Measurements from ENCODE around the gene CUBN.

Gene CUBN

DNA sequence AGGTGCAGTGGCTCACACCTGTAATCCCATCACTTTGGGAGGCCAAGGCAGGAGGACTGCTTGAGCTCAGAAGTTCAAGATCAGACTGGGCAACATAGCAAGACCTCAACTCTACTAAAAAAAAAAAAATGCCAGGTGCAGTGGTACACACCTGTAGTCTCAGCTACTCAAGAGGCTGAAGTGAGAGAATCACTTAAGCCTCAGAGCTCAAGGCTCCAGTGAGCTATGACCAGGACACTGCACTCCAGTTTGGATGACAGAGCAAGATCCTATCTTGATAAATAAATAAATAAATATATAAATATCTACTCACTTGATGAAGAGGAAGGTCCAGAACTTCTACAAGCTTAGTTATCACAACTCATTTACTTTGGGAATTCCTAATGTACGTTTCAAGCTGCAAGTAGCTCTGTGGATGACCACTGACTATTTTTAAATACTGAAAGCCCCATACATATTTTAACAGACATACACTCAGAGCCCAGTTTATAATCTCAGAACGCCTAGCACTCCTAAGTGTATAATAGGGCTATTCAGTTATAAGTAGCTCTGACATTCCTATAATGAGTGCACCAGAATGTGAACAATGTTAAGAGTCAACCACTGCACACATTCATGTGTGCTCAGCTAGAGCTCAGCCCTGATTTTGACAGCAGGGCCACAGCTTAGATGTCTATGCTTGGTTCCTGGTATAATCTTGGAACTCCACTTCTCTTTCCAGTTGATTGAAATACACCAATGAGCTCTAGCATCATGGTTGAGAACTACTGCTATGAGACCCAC, 119.1 kb downstream of the CUBN start:
- no peak for DNase-seq (ENCODE audit: low spot score)

DNA sequence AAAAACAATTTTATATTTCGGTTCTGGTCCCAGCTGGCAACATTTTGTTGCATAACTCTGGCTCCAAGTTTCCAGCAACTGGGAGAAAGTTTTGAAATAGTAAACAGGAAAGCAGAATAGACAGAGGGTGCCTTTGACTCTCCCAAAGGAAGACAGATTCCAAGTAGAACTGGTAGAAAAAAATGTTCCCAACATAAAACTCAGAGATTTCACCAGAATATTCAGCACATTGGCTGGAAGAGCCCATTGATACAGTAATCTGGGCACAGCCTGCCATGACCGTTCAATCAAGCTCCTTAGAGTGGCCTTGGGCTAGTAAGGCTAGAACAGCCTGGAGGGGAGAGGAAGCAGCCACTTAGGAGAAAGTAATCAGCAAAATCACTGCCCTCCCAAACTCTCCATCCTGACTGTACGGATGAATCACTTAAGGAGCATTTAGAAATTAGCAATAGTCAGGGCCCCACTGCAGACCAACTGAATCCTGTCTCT, 120.4 kb downstream of the CUBN start:
- DNase-seq (ENCODE audit: low spot score): no peak

DNA sequence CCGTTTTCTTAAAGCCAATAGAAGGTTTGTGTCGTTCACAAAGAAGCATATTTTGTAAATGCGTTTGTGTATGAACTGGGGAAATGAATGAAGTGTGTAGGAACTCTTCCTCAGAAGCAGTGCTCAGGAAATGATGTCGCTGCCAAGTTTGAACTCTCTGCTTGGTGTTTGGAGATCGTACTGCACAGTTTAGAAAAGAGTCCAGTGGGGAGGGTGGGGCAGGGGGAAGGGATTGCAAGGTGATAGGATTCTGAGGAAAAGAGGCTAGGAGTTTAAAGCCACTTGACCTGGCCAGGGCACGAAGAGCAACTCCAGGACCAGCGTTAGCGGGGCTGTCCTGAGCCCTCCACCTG, 122.2 kb downstream of the CUBN start:
- DNase-seq (ENCODE audit: low spot score): no peak

DNA sequence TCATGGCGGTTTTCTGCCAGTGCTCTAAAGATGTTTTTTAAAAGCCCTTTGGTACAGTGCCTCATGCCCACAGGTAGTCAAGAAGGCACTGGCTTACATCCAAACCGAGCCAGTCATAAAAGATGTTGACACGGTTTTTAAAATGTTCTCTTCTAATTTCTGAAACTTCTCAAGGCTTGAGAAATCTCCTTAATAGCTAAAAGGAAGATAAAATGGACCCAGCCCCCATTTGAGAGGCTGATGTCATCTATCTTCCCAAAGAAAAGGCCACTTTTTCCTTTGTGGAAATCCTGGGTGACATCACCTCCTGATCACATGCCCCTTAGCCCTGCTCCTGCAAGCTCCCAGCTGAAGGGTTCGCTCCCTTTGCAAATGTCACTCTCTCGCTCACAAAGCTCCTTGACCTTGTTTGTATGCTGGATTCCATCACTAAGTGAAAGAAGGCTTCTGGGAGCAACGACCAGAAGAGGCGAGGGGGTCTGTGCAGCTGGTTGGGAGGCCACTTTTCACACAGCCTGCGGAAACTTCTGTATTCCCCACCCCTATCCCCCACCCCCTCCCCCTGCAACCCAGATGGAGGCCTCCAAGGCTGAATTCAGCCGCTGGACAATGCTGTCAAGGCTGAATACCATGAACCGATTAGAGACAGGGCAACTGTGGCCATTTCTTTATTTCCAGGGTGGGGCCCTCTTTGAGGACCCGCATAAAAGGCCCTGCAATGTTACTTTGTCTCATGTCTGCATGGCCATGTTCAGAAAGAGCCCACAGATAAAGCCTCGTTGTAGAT, 122.8 kb downstream of the CUBN start:
- no peak for DNase-seq (ENCODE audit: low spot score)

DNA sequence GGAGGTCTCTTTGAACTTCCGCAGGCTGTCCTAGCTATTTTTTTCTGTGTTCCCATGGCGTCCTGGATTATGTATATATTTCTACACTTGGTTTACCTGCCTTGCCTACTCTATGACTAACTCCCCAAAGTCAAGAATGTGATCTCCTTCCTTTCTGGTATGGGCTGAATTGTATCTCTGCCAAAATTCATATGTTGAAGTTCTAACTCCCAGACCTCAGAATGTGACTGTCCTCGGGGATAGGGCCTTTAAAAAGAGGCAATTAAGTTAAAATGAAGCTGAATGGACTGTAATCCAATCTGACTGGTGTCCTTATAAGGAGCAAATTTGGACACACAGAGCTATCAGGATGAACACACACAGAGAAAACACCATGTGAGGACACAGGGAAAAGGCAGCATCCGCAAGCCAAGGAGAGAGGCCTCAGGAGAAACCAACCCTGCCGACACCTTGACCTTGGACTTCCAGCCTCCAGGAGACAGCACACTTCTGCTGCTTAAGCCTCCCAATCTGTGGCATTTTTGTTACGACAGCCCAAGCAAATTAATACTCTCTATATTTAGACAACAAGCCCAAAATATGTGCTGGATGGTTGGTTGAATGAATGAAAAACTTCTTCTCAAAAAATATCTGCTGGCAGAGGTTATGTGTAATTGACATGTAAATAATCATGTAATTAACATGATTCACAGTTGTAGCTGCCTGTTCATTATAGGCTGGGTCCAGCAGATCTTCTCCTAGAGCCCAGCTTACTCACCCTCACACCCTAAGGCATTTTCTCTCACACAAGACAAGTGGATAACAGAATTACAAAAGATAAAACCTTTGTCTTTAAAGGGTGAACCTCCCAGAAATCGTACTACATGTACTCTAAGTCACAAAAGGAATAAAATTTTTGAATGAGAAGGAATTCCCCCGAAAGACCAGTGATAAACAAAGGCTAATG, 123.7 kb downstream of the CUBN start:
- DNase-seq (ENCODE audit: low spot score): no peak

DNA sequence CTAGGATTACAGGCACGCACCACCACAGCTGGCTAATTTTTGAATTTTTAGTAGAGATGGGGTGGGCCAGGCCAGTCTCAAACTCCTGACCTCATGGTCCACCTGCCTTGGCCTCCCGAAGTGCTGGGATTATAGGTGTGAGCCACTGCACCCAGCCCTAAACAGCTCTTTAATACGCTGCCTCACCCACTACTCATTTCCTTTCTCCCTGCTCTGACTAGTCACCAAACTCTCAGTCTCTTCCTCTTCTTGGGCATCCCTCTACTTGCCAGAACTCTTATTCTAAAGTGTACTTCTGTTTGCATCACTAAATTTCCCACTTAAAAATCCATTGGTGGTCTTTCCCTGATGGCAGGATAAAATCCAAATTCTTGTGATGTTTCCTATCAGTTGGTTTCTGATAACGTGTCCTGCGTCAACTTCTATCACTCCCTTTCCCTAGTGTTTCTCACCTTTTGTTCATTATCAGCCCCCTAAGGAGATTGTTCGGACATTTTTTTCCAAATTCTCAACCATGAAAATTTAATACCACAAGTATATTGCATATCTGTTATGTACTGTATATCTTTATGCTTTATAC, 124.7 kb downstream of the CUBN start:
- DNase-seq (ENCODE audit: low spot score): no peak

DNA sequence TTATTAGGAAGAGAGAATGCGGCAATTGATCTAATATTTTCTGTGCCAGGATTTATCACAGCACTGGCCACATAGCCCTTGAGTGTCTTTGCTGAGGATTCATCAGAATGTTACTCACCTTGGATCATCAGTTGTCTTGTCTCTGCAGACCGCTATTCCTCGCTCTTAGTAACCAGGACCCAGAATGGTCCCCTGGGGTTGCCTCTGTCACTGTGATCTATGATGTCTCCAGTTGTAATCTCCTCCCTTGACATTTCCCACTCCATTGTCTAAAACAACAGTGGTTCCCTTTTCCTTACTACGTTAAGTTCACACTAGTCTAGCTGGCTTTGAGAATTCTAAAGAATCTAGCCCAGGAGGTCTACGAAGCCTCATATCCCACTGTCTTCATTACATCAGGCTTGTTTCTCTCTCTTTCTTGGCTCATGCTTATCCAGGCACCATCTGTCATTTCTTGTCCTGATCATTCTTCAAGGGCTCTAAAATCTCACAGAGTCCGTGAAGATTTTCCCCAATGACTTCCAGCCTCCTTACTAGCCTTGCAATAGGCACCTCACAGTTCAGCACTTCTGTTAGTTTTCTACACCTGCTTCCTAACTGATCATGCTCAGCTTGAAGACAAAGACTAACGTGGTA, 125.8 kb downstream of the CUBN start:
- no peak for DNase-seq (ENCODE audit: low spot score)

DNA sequence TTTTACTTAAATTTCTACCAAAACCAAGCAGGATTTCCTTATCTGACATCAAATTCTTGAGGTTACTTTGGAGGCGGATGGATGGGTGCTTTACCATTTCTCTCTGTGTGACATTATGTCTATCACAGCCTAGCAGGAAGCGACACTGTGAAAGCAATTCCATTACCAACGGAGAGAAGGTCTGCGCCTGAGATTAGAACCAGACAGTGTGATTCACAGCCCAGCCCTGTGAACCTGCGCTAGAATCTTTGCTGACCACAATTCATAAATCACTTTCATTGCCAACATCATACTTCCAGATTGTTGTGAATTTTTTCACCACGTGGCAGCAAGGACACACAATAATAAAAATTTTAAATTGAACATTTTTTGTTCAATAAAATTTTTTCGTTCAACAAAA, 126.5 kb downstream of the CUBN start:
- DNase-seq (ENCODE audit: low spot score): peak; percentile 89

DNA sequence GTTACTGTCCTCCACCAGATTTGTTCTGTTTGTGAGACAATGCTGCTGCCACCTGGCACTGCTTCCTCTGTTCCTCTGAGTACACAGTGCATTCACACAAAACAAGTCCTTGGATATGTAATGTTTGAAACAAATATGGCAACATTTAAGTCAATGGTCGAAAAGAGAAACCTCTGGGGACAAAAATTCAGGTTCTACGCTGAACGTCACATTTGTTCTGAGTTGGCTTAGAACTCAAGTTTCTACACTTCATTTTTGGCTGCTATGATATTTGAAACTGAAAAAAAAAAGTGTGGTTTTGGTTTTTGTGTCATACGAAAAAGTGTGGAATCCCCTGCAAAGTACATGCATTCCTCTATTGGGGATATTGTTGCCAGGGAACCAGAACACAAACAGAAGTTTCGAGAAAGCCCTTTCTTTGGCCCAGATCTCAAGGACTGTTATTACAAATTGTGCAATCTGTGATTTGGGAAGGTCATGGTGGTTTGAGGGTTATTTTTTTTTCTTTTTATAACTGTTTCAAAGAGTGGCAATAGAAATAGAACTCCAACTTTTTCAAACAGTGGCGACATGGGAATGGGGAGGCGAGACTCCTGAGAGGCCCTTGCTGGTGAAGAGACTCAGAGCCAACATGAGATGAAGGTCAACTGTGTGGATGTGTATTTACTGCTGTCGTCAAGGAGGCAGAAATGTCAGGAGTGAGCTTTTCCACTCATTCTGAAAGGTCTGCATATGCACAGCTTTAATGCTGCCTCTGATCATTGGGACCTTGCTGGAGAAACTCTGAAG, 127.5 kb downstream of the CUBN start:
- peak; percentile 85 for DNase-seq (ENCODE audit: low spot score)

DNA sequence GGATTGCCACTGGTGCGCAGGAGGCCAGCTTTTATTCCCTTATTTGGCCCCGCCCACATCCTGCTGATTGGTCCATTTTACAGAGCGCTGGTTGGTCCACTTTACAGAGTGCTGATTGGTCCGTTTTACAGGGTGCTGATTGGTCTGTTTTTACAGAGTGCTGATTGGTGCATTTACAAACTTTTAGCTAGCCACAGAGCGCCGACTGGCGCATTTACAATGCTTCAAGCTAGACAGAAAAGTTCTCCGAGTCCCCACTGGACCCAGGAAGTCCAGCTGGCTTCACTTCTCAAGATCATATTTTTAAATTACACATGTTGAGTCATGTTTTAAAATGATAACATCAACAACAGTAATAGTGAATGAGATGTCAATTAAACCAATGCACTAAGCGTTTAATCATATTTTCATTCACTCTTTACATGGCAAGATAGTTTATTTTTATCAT, 128.3 kb downstream of the CUBN start:
- DNase-seq (ENCODE audit: low spot score): no peak

DNA sequence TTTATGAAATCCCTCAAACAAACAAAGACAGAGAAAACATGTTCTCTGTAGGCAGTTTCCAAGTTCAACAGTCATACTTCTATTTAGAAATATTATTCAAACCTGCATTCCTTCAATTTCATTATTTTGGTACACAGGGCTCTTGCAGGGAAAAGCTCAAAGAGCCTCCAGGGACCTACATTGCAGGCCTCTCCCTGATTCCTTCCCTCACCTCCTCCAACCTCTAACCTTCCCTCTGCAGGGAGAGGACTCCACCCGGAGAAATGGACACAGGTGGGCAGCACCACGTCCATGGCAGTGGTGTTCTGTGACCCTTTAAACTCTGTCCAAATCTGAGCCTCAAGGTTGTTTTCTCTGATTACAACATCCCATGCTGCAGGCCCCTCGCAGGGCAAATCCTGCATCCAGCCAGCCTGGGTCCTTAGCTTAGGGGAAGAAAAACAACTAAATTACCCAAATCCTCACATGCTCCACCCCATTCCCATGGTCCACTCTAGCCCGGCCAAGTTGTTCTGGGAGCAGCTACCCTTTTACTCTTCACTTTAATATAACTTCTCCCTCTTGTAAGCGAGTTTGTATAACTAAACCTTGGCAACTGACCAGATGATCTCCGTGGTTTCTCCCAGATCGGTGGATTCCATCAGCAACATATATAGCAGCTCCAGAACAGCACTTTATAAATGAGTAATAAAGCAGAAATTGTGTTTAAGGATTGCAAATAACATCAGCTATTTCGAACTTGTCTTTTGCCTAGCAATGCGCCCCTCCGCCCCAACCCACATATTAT, 129.8 kb downstream of the CUBN start:
- DNase-seq (ENCODE audit: low spot score): no peak

DNA sequence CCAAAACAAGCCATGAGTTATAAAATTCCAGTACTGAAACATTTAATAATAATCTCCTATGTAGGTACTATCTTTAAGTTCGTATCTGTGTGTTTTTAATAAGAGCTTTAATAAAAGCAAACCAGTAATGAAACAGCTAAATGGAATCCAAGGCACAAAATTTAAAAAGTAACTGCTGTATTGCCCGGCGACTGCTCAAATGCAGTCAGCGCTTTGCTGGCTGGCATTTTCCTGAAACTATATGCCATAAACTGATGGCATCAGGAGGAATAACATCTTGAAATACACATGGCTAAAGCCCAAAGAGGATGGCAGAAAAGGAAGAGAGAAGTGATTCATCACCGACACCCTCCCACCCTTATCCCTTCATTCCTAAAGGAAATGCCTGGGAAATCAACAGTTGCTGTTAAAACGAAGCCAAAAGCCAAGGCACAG, 133.1 kb downstream of the CUBN start:
- no peak for DNase-seq (ENCODE audit: low spot score)

DNA sequence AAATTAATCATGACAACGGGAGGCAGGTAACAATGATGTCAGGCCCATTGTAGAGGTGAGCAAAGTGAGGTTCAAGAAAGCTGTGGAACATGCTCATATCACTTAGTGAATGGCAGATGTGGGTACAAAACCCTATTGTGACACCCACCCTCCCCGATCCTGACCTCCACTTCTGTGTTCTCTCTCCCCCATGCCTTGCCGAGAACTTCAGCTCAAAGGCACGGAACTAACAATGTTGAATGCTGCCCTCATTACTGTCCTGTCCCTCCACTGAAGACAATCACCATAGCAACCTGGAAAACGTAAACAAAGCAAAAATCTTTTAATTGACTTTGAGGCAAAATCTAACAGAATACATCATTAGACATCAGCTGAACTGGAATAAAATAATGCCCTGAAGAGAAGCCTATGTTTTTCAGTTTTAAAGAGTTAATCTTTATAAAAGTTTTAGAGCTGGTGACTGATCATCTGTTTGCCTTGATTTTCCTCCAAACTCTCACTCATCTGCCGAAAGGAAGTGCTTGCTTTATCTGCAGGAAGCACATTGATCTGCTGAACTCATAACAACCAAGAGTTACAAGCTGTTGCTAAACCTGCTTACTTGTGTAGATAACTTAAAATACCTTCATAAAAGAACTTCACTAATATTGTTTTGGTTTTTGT, 133.6 kb downstream of the CUBN start:
- peak; percentile 39 for DNase-seq (ENCODE audit: low spot score)

DNA sequence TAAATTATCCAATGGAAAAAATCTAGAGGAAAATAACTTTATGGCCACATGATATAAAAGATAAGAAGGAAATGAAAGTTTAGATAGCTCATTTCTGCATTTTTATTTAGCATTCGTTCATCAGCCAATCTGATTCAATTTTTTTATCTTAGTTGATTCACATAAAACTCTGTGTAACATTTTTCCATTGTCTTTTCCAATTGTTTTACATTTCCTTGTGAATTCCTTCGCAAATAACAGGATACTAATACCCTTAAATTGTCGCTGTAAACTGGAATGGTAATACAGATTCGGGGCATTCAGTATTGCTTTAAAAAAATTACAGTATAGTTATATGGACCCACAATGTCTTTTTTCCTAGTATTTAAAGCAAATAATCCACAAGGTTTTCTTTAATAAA, 136.4 kb downstream of the CUBN start:
- DNase-seq (ENCODE audit: low spot score): no peak

DNA sequence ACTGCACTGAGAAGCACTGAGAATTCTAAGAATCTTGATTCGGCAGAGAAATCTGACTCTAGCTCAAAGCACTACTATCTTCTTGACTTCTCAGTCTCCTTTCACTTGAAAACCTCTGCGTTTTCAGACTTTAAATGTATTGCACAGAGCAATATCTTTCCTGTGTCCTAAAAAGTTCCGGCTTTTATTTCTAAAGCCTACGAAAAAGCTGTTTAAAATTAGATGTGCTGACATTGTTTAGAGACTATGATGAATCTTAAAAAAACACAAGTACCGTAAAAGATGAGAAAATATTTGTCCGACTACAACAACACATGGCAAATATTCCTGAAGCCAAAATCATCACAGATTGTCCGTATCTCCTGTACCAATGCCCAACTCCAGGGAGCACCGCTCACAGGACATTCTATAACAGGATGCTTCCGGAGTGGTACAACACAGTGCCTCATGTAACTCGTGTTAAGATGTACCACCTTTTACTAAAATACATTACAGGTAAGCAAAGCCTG, 136.9 kb downstream of the CUBN start:
- DNase-seq (ENCODE audit: low spot score): no peak

DNA sequence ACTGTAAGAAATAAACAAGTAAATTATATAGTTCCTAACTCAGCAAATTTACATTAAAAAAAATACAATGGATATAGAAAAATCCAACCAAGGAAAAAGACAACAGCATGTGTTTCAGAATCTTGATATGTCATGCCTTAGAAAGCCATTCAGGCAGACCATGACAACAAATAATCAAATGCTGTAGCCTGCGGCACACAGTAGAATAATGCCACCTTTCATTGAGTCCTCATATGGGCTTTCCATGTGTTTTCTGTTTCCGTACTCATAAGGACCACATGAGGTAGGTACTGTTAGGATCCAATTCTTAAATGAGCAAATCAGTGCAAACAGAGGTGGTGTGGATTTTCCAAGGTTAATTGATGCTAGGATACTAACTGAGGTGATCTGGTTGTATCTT, 138.6 kb downstream of the CUBN start:
- DNase-seq (ENCODE audit: low spot score): no peak

DNA sequence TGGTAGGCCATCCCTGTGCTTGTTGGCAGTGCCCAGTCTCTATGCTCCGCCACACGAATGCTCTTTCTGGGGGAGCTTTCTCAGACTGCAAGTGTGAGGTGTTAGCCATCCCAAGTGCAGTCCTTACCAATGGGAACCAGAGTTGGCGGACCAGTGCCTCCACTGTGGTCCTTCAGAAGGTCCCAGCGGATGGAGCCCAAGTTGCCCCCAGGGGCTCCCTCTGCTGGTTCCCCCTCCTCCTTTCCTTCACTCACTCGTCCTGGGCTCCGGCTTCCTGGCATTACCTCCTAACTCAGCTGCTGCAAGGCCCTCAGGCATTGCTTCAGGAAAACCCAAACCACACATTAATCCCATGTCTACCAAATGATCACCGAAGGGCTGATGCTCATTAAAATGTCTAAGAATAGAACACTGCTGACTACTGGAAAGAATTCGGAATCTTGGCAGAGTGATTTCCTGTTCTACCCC, 139.8 kb downstream of the CUBN start:
- no peak for DNase-seq (ENCODE audit: low spot score)

DNA sequence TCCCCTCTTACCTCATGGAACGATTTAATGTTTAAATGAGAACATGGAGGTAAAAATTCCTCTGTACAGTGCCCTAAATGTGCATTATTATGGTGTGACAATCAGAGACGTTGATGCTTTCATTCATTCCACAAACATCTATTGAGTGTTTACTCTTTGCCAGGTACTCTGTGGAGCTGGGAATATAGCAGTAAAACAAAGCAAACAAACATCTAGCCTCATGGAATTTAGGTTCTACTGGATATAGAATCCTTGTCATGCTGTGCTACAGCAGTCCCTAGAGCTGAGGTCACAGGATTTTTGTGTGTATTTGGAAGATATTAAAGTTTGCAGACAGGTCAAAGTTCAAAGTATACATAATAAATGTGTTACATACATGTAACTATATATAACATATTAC, 140.7 kb downstream of the CUBN start:
- no peak for DNase-seq (ENCODE audit: low spot score)
